GM12878 (cell line): ENCODE results near the gene TP53INP2. TPM values are rescaled to one million over a fixed set of nuclear protein-coding genes. Genes with fewer than 3 reads are reported as not detected.
A peak's percentile ranks its signal among the peaks of the same experiment; 100 is the strongest.

Source experiments
- ATAC-seq: fragments of 200-7000 bp; cut with Tn5 transposase; 3 replicates; pipeline ENCODE4 v1.9.1; 2020; ENCODE audit warnings: mild to moderate bottlenecking, moderate library complexity
- BruUV-seq: library from RNA; stranded (reverse); fragments of 400-500 nt; replicated peaks from 2 replicates; lab custom pipeline; 2021; lab: Mats Ljungman, UMichigan
- CTCF ChIA-PET: fragments of 300-600 bp; sonication (Branson Sonifier 250); formaldehyde crosslinking; extraction: SDS; loops from one replicate; lab custom pipeline; 2021; ENCODE audit warnings: inconsistent platforms; lab: Yijun Ruan, JAX
- POLR2A ChIA-PET: fragments of 350-600 bp; formaldehyde crosslinking; extraction: SDS; loops from one replicate; lab custom pipeline; 2021; ENCODE audit warnings: inconsistent platforms; lab: Charles Lee
- RAD21 ChIA-PET: fragments of 300-600 bp; sonication (Branson Sonifier 250); formaldehyde crosslinking; loops from one replicate; lab custom pipeline; 2023; ENCODE audit warnings: antibody characterized with exemption; ENCODE audit not compliant: unreplicated experiment; lab: Charles Lee
- SMC1A ChIA-PET: fragments of 300-600 bp; sonication (Branson Sonifier 250); formaldehyde crosslinking; loops from one replicate; lab custom pipeline; 2023; ENCODE audit not compliant: unreplicated experiment, uncharacterized antibody; lab: Charles Lee
- DNase-seq: peaks from one replicate; pipeline ENCODE4 v3.0.0-alpha.2; 2011; ENCODE audit warnings: low read depth, low spot score
- FAIRE-seq: peaks from 3 replicates; lab custom pipeline; 2011; peaks lifted over from hg19 to GRCh38; lab: Jason Lieb, UNC
- H2AFZ ChIP-seq: 2 replicates; pipeline ENCODE4 v1.6.0; 2011; ENCODE audit warnings: low read depth, low read length, control low read depth; ENCODE audit not compliant: control insufficient read depth
- H3K27ac ChIP-seq: 2 replicates; pipeline ENCODE4 v1.5.1; 2011; ENCODE audit warnings: control low read depth; ENCODE audit not compliant: control insufficient read depth, insufficient read depth
- H3K27me3 ChIP-seq, 2 experiments: replicated peaks in 1 of 2; 2 replicates each; pipeline versions ENCODE4 v1.6.0 to v1.6.1; 2011; ENCODE audit warnings: low read length in 1 of 2; ENCODE audit not compliant: control insufficient read depth in 2 of 2, insufficient read depth in 2 of 2
- H3K36me3 ChIP-seq, 2 experiments: 2 replicates each; pipeline ENCODE4 v1.5.1; 2011; ENCODE audit warnings: low read length in 1 of 2; ENCODE audit not compliant: control insufficient read depth in 2 of 2, insufficient read depth in 2 of 2
- H3K4me1 ChIP-seq: 2 replicates; pipeline ENCODE4 v1.6.1; 2011; ENCODE audit warnings: mild to moderate bottlenecking, low read length, moderate library complexity, mixed read lengths; ENCODE audit not compliant: control insufficient read depth, insufficient read depth
- H3K4me2 ChIP-seq: 2 replicates; pipeline ENCODE4 v1.6.0; 2011; ENCODE audit warnings: control low read depth; ENCODE audit not compliant: control insufficient read depth, insufficient read depth
- H3K4me3 ChIP-seq: fragments of 200-600 bp; sonication (generic); 2 replicates; pipeline ENCODE4 v1.5.1; 2016
- H3K79me2 ChIP-seq: 2 replicates; pipeline ENCODE4 v1.6.0; 2011; ENCODE audit warnings: low read length; ENCODE audit not compliant: control insufficient read depth, insufficient read depth
- H3K9ac ChIP-seq: 2 replicates; pipeline ENCODE4 v1.8.0; 2011; ENCODE audit warnings: low read length, control low read depth, mixed read lengths; ENCODE audit not compliant: control insufficient read depth, insufficient read depth
- H3K9me3 ChIP-seq: replicated peaks from 3 replicates; pipeline ENCODE4 v1.5.1; 2011; ENCODE audit warnings: mild to moderate bottlenecking, low read length; ENCODE audit not compliant: control insufficient read depth, insufficient read depth
- H4K20me1 ChIP-seq: 2 replicates; pipeline ENCODE4 v1.6.0; 2011; ENCODE audit not compliant: control insufficient read depth, insufficient read depth
- BRCA1 ChIP-seq: IDR thresholded peaks from 2 replicates; pipeline ENCODE4 v1.6.1; 2011; ENCODE audit warnings: low read depth, low read length, improper control_type of control experiment
- CBX3 ChIP-seq: fragments of 200-600 bp; sonication (generic); IDR thresholded peaks from 2 replicates; pipeline ENCODE4 v1.6.1; 2016; ENCODE audit warnings: low read depth, borderline replicate concordance
- EGR1 ChIP-seq, 2 experiments: IDR thresholded peaks; 1 replicate in 1 of 2; 2 replicates in 1 of 2; pipeline ENCODE4 v1.6.1; 2011 to 2012; ENCODE audit warnings: low read depth in 2 of 2, low read length in 2 of 2, borderline replicate concordance in 1 of 2, mild to moderate bottlenecking in 1 of 2, moderate library complexity in 1 of 2
- IRF4 ChIP-seq: IDR thresholded peaks from 2 replicates; pipeline ENCODE4 v1.6.1; 2011; ENCODE audit warnings: low read depth, low read length
- MYB ChIP-seq: fragments of 150-350 bp; IDR thresholded peaks from 2 replicates; pipeline ENCODE4 v1.6.1; 2014; ENCODE audit warnings: mild to moderate bottlenecking, low read depth, low read length, borderline replicate concordance
- RELB ChIP-seq: fragments of 450-650 bp; IDR thresholded peaks from 2 replicates; pipeline ENCODE4 v1.6.1; 2017; ENCODE audit warnings: low read depth, mild to moderate bottlenecking, moderate library complexity
- SMARCA5 ChIP-seq: fragments of 450-650 bp; IDR thresholded peaks from 2 replicates; pipeline ENCODE4 v1.6.1; 2017; ENCODE audit warnings: mild to moderate bottlenecking
- WGBS: methylation state at CpG from one replicate; pipeline ENCODE4 v1.1.6; 2016; ENCODE audit warnings: low lambda C conversion rate; ENCODE audit not compliant: insufficient replicate concordance, insufficient coverage; ENCODE audit errors: missing lambda C conversion rate; 5-methylcytosine and 5-hydroxymethylcytosine counted together
- in situ Hi-C: fragments of 300-500 bp; cut with MboI; formaldehyde crosslinking; loops from 9 replicates; pipeline ENCODE4 v1.14.3; 2018; ENCODE audit warnings: mixed read lengths
- intact Hi-C: fragments of 100-400 bp; cut with micrococcal nuclease; formaldehyde crosslinking; loops from one replicate; pipeline ENCODE4 v1.14.2; 2022; ENCODE audit not compliant: unreplicated experiment
- polyA plus RNA-seq, 11 experiments: library from polyadenylated mRNA; depleted of rRNA in 4 of 11; unstranded in 6 of 11; stranded (reverse) in 5 of 11; fragments of >200 nt; fragmentation: Nextera tagmentation in 4 of 11; fragmentation: Illumina TruSeq in 1 of 11; extraction: Ambion mirVana in 4 of 11; extraction: Trizol in 1 of 11; gene quantifications; 1 replicate in 1 of 11; 2 replicates in 10 of 11; pipeline versions ENCODE4 v1.2.1 to v1.2.3, GENCODE V29; 2011 to 2016; ENCODE audit warnings: inconsistent platforms in 2 of 11, missing spikeins in 2 of 11, low read depth in 1 of 11
- total RNA-seq, 4 experiments: library from RNA; depleted of rRNA in 3 of 4; stranded (reverse); fragments of >200 nt in 3 of 4; fragmentation: Illumina TruSeq in 1 of 4; extraction: Trizol in 1 of 4; gene quantifications; 2 replicates each; pipeline versions ENCODE4 v1.2.1 to v1.2.3, GENCODE V29; 2013 to 2021
- TF ChIP-seq, protein P1 (sequence below): fragments of 450-650 bp; conservative IDR thresholded peaks from 2 replicates; pipeline ENCODE4 v1.6.1; 2017; ENCODE audit warnings: mild to moderate bottlenecking, moderate library complexity
- TF ChIP-seq, protein P2 (sequence below): fragments of 450-650 bp; IDR thresholded peaks from 2 replicates; pipeline ENCODE4 v1.6.1; 2016; ENCODE audit warnings: mild to moderate bottlenecking

Gene TP53INP2
- total and polyA plus RNA-seq, 10 of the 15 experiments (the other 5 are each of a cell fraction or from before 2014, with no cell fraction given), result 2.8 to 16.0 (median 4.0) TPM

DNA sequence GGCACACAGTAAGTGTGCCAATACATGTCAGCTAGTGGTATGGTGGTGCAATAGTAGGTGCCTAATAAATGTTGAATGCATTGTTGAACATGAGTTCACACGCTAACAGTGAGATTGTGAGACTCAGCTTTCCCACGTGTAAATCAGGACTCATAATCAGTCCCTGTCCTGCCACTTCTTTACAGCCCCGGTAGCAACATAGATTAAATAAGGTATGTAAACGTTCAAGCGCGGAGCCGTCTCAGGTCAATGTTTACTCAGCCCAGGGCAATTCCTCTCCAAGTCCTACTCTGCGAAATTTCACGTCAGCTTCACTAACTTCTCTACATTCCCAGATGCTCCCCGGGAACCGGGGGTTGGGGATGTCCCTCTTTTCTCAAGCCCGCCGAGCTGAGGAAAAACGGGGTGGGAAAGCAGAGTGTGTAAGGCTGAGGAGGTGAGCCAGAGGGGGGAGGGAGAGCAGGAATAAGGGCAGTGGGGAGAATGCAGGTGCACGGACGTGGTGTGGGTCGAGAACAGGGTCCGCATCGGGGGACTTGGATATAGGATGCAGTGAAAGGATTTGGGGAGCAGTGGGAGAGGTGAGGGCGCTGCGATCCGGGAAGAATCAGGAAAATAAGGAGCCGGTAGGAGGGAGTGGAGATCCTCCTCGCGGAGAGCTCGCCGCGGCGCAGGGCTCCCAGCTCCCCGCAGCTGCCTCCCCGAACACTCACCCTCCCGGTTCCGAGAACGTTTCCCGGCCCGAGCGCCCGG, 544 bp upstream of the TP53INP2 start (continued):
- peak; percentile 43; the same call in 1 of the 2 replicates for TF ChIP-seq RELB
- TF ChIP-seq IRF4, result no peak
- no peak for TF ChIP-seq CBX3
- no peak for TF ChIP-seq MYB
- TF ChIP-seq, protein P1, sequence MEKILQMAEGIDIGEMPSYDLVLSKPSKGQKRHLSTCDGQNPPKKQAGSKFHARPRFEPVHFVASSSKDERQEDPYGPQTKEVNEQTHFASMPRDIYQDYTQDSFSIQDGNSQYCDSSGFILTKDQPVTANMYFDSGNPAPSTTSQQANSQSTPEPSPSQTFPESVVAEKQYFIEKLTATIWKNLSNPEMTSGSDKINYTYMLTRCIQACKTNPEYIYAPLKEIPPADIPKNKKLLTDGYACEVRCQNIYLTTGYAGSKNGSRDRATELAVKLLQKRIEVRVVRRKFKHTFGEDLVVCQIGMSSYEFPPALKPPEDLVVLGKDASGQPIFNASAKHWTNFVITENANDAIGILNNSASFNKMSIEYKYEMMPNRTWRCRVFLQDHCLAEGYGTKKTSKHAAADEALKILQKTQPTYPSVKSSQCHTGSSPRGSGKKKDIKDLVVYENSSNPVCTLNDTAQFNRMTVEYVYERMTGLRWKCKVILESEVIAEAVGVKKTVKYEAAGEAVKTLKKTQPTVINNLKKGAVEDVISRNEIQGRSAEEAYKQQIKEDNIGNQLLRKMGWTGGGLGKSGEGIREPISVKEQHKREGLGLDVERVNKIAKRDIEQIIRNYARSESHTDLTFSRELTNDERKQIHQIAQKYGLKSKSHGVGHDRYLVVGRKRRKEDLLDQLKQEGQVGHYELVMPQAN, result 0 out of 2 replicates have a peak, but pooled peaks have one; percentile 25
- TF ChIP-seq SMARCA5, result 0 out of 2 replicates have a peak, but pooled peaks have one; percentile 39

GRCh38 chr20:34705008-34705396, 858 bp downstream of the TP53INP2 start:
- ChIA-PET SMC1A (interaction anchor here (0.6 to 13.1 kb wide), 6 partner anchors 15 to 190 kb away, joined by 3 to 146 read pairs (median 11); no protein-coding TSS in a partner anchor), RAD21 (interaction anchor here (0.9 to 1.4 kb wide), 2 partner anchors 62 to 167 kb away, joined by 4 to 5 read pairs; no protein-coding TSS in a partner anchor), POLR2A (interaction anchor here (1.0 to 2.5 kb wide), 4 partner anchors 11 to 147 kb away, joined by 3 to 8 read pairs (median 4); partner anchors contain the start of genes MAP1LC3A and PIGU), CTCF (interaction anchor here (0.8 to 10.2 kb wide), 7 partner anchors 50 to 391 kb away, joined by 3 to 118 read pairs (median 8); partner anchors contain the start of gene DYNLRB1)
- intact Hi-C loops (loop anchor here (5.0 kb wide), 1 partner anchor 393 kb away; no protein-coding TSS in a partner anchor), in situ Hi-C loops (no loop called here)
- H3K9me3 ChIP-seq, result no peaks in the 10 kb centered on the region
- no peaks in the 10 kb centered on the region for H3K27me3 ChIP-seq
- peak overlapping the region; percentile 71 for H2AFZ ChIP-seq
- BruUV-seq, result TSS peak; percentile 79
- H4K20me1 ChIP-seq, result no peaks in the 10 kb centered on the region
- WGBS, result 8% methylated on average over 5 of the region's 5 CpGs
- no peaks in the 10 kb centered on the region for H3K79me2 ChIP-seq
- FAIRE-seq (peak; percentile 69), ATAC-seq (no peak), DNase-seq (no peak)
- peaks cover 3% of the 10 kb centered on the region; the same call in 1 of the 2 replicates for H3K4me1 ChIP-seq
- no peaks in the 10 kb centered on the region for H3K36me3 ChIP-seq
- H3K27ac ChIP-seq, result peak overlapping the region; percentile 70
- H3K4me2 ChIP-seq, result peak overlapping the region; percentile 88
- H3K4me3 ChIP-seq, result peak overlapping the region; percentile 96
- TF ChIP-seq EGR1 (IDR thresholded peaks at IDR 0.05; ENCODE audit: borderline replicate concordance in 1 of 2, low read depth in 2 of 2, low read length in 2 of 2) (no peak), BRCA1 (0 out of 2 replicates have a peak, but pooled peaks have one; percentile 0)
- TF ChIP-seq, protein P2, sequence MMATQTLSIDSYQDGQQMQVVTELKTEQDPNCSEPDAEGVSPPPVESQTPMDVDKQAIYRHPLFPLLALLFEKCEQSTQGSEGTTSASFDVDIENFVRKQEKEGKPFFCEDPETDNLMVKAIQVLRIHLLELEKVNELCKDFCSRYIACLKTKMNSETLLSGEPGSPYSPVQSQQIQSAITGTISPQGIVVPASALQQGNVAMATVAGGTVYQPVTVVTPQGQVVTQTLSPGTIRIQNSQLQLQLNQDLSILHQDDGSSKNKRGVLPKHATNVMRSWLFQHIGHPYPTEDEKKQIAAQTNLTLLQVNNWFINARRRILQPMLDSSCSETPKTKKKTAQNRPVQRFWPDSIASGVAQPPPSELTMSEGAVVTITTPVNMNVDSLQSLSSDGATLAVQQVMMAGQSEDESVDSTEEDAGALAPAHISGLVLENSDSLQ, result peak; percentile 77; the same call in 1 of the 2 replicates
- H3K9ac ChIP-seq, result peak overlapping the region; percentile 63
